SK-N-SH treated with all-trans-retinoic acid at 6 μM for 48 hours (cell line): ENCODE measurements around the gene BIRC3.

Experiments
- ATAC-seq: fragments of 200-7000 bp; cut with Tn5 transposase; 3 replicates; pipeline ENCODE4 v1.9.1; 2020; ENCODE audit warnings: mild to moderate bottlenecking, moderate library complexity
- ARNTL ChIP-seq: fragments of 450-650 bp; formaldehyde crosslinking; IDR thresholded peaks from 2 replicates; pipeline ENCODE4 v1.5.0; 2020; ENCODE audit warnings: low read depth, mild to moderate bottlenecking, moderate library complexity, borderline replicate concordance
- BACH2 ChIP-seq: fragments of 250-450 bp; sonication (Bioruptor Pico); IDR thresholded peaks from 2 replicates; pipeline ENCODE4 v1.9.0; 2021; ENCODE audit warnings: mild to moderate bottlenecking, borderline replicate concordance
- CREB5 ChIP-seq: fragments of 250-450 bp; sonication (Bioruptor Pico); IDR thresholded peaks from 2 replicates; pipeline ENCODE4 v1.5.1; 2020; ENCODE audit warnings: low read depth, mild to moderate bottlenecking, moderate library complexity
- CSDC2 ChIP-seq: fragments of 250-450 bp; sonication (Bioruptor Pico); IDR thresholded peaks from 2 replicates; pipeline ENCODE4 v1.5.0; 2020; ENCODE audit warnings: mild to moderate bottlenecking, moderate library complexity
- CSRNP3 ChIP-seq: fragments of 250-450 bp; sonication (Bioruptor Pico); IDR thresholded peaks from 2 replicates; pipeline ENCODE4 v1.5.1; 2021; ENCODE audit warnings: mild to moderate bottlenecking, moderate library complexity
- ESRRG ChIP-seq: fragments of 250-450 bp; sonication (Bioruptor Pico); IDR thresholded peaks from 2 replicates; pipeline ENCODE4 v1.6.1; 2021; ENCODE audit warnings: mild to moderate bottlenecking
- GLIS3 ChIP-seq: fragments of 250-450 bp; sonication (Bioruptor Pico); IDR thresholded peaks from 2 replicates; pipeline ENCODE4 v1.5.0; 2020; ENCODE audit warnings: mild to moderate bottlenecking, moderate library complexity
- ISL1 ChIP-seq: fragments of 250-450 bp; sonication (Bioruptor Pico); IDR thresholded peaks from 2 replicates; pipeline ENCODE4 v2.1.2; 2022; ENCODE audit warnings: mild to moderate bottlenecking, moderate library complexity
- OSR1 ChIP-seq: fragments of 250-450 bp; sonication (Bioruptor Pico); IDR thresholded peaks from 2 replicates; pipeline ENCODE4 v1.8.0; 2022; ENCODE audit warnings: moderate library complexity, mild to moderate bottlenecking, inconsistent platforms
- POU6F1 ChIP-seq: fragments of 250-450 bp; sonication (Bioruptor Pico); IDR thresholded peaks from 2 replicates; pipeline ENCODE4 v1.8.0; 2021; ENCODE audit warnings: low read depth, mild to moderate bottlenecking, moderate library complexity, borderline replicate concordance
- PPARA ChIP-seq: fragments of 250-450 bp; sonication (Bioruptor Pico); IDR thresholded peaks from 2 replicates; pipeline ENCODE4 v1.5.0; 2020; ENCODE audit warnings: mild to moderate bottlenecking, borderline replicate concordance
- RARB ChIP-seq: fragments of 250-450 bp; sonication (Bioruptor Pico); IDR thresholded peaks from 2 replicates; pipeline ENCODE4 v1.8.0; 2021; ENCODE audit warnings: mild to moderate bottlenecking, moderate library complexity
- SNAI2 ChIP-seq: fragments of 250-450 bp; sonication (Bioruptor Pico); IDR thresholded peaks from 2 replicates; pipeline ENCODE4 v1.5.0; 2020; ENCODE audit warnings: mild to moderate bottlenecking, moderate library complexity
- TCF4 ChIP-seq: fragments of 250-450 bp; sonication (Bioruptor Pico); IDR thresholded peaks from 2 replicates; pipeline ENCODE4 v1.8.0; 2021; ENCODE audit warnings: mild to moderate bottlenecking, moderate library complexity, borderline replicate concordance
- TSHZ2 ChIP-seq: fragments of 250-450 bp; sonication (Bioruptor Pico); IDR thresholded peaks from 2 replicates; pipeline ENCODE4 v1.5.0; 2020; ENCODE audit warnings: mild to moderate bottlenecking, moderate library complexity
- ZC3H10 ChIP-seq: fragments of 250-450 bp; sonication (Bioruptor Pico); IDR thresholded peaks from 2 replicates; pipeline ENCODE4 v1.5.1; 2021; ENCODE audit warnings: mild to moderate bottlenecking, moderate library complexity
- ZFP3 ChIP-seq: fragments of 250-450 bp; sonication (Bioruptor Pico); IDR thresholded peaks from 2 replicates; pipeline ENCODE4 v1.5.0; 2020; ENCODE audit warnings: mild to moderate bottlenecking, moderate library complexity
- ZFP30 ChIP-seq: fragments of 450-650 bp; formaldehyde crosslinking; IDR thresholded peaks from 2 replicates; pipeline ENCODE4 v1.5.0; 2022; ENCODE audit warnings: mild to moderate bottlenecking, moderate library complexity
- ZNF565 ChIP-seq: fragments of 450-650 bp; formaldehyde crosslinking; conservative IDR thresholded peaks from 2 replicates; pipeline ENCODE4 v1.5.0; 2020; ENCODE audit warnings: low read depth, mild to moderate bottlenecking, moderate library complexity
- ZNF8 ChIP-seq: fragments of 450-650 bp; formaldehyde crosslinking; IDR thresholded peaks from 2 replicates; pipeline ENCODE4 v1.5.0; 2020; ENCODE audit warnings: mild to moderate bottlenecking, moderate library complexity

The BIRC3 gene

GRCh38 chr11:102304686-102305085, 12.6 kb upstream of the BIRC3 start:
- no peak for ATAC-seq
- TF ChIP-seq TCF4 (CRISPR knock-in tag), result no peak
- TF ChIP-seq BACH2, result no peak
- no peak for TF ChIP-seq ARNTL
- TF ChIP-seq ZFP30 (CRISPR knock-in tag), result no peak
- no peak for TF ChIP-seq CREB5 (CRISPR knock-in tag)
- no peak for TF ChIP-seq GLIS3 (CRISPR knock-in tag)

- no peak for TF ChIP-seq ZFP30 (CRISPR knock-in tag)
- TF ChIP-seq ISL1 (CRISPR knock-in tag), result no peak
- TF ChIP-seq BACH2, result no peak
- no peak for TF ChIP-seq CSRNP3 (CRISPR knock-in tag)
- no peak for TF ChIP-seq CREB5 (CRISPR knock-in tag)
- TF ChIP-seq OSR1 (CRISPR knock-in tag), result no peak
- no peak for TF ChIP-seq CSDC2
- TF ChIP-seq RARB (CRISPR knock-in tag), result no peak
- no peak for TF ChIP-seq SNAI2 (CRISPR knock-in tag)
- no peak for TF ChIP-seq GLIS3 (CRISPR knock-in tag)
- TF ChIP-seq ZNF565, result no peak
- no peak for TF ChIP-seq ESRRG (CRISPR knock-in tag)
- no peak for TF ChIP-seq TCF4 (CRISPR knock-in tag)
- TF ChIP-seq ZC3H10 (CRISPR knock-in tag), result no peak
- no peak for TF ChIP-seq ZFP3 (CRISPR knock-in tag)
- TF ChIP-seq ARNTL, result no peak
- TF ChIP-seq POU6F1 (CRISPR knock-in tag), result no peak
- TF ChIP-seq TSHZ2 (CRISPR knock-in tag), result no peak
- no peak for TF ChIP-seq PPARA (CRISPR knock-in tag)
- TF ChIP-seq ZNF8 (CRISPR knock-in tag), result no peak
- no peak; the same call in 2 of the 3 replicates for ATAC-seq
Observed at GRCh38 chr11:102305352-102306047, 11.8 kb upstream of the BIRC3 start.

GRCh38 chr11:102306048-102306597, 11.2 kb upstream of the BIRC3 start:
- peak; percentile 87 for ATAC-seq
- TF ChIP-seq ISL1 (CRISPR knock-in tag) (0 out of 2 replicates have a peak, but pooled peaks have one; percentile 12), ARNTL (no peak), ZC3H10 (CRISPR knock-in tag) (no peak), ZFP30 (CRISPR knock-in tag) (no peak), ZNF565 (no peak)
